IMR-90 (cell line): Measurements from ENCODE around the gene FAR2. TPM values are rescaled to one million over a fixed set of nuclear protein-coding genes. Genes with fewer than 3 reads are reported as not detected.

Experiments
- ATAC-seq: fragments of 200-7000 bp; cut with Tn5 transposase; 2 replicates; pipeline ENCODE4 v1.9.1; 2020; ENCODE audit warnings: low read depth, mild to moderate bottlenecking, moderate library complexity
- BruUV-seq: library from RNA; stranded (reverse); fragments of 400-500 nt; replicated peaks from 2 replicates; lab custom pipeline; 2021; lab: Mats Ljungman, UMichigan
- CTCF ChIA-PET: fragments of 300-600 bp; formaldehyde crosslinking; extraction: SDS; loops from one replicate; lab custom pipeline; 2021; ENCODE audit warnings: antibody characterized with exemption; lab: Yijun Ruan, JAX
- POLR2A ChIA-PET: fragments of 300-600 bp; sonication (Branson Sonifier 250); formaldehyde crosslinking; loops from one replicate; lab custom pipeline; 2022; ENCODE audit warnings: antibody characterized with exemption; ENCODE audit not compliant: unreplicated experiment; lab: Charles Lee
- DNase-seq: peaks from one replicate; pipeline ENCODE4 v3.0.0; 2013
- H2AFZ ChIP-seq: replicated peaks from 2 replicates; pipeline ENCODE3; 2013; ENCODE audit warnings: low read length, mild to moderate bottlenecking; ENCODE audit not compliant: poor library complexity
- H2AK5ac ChIP-seq: 2 replicates; pipeline ENCODE4 v1.6.1; 2013; ENCODE audit warnings: low read depth, low read length, inconsistent platforms
- H2AK9ac ChIP-seq: replicated peaks from 2 replicates; pipeline ENCODE3; 2013; ENCODE audit warnings: mild to moderate bottlenecking, low read depth, low read length, moderate library complexity; ENCODE audit not compliant: poor library complexity
- H2BK120ac ChIP-seq: 2 replicates; pipeline ENCODE4 v1.6.1; 2013; ENCODE audit warnings: low read depth, low read length, inconsistent platforms
- H2BK15ac ChIP-seq: 3 replicates; pipeline ENCODE4 v1.6.1; 2013; ENCODE audit warnings: low read depth, low read length, inconsistent platforms
- H2BK20ac ChIP-seq: 2 replicates; pipeline ENCODE4 v1.6.1; 2013; ENCODE audit warnings: low read depth, mild to moderate bottlenecking, inconsistent platforms, low read length, moderate library complexity
- H2BK5ac ChIP-seq: 2 replicates; pipeline ENCODE4 v1.6.1; 2013; ENCODE audit warnings: mild to moderate bottlenecking, low read depth, low read length, inconsistent platforms; ENCODE audit not compliant: poor library complexity, severe bottlenecking
- H3K14ac ChIP-seq: replicated peaks from 2 replicates; pipeline ENCODE4 v1.6.1; 2013; ENCODE audit warnings: low read depth, low read length, inconsistent platforms
- H3K18ac ChIP-seq: 2 replicates; pipeline ENCODE4 v1.6.1; 2013; ENCODE audit warnings: low read depth, low read length, control low read depth
- H3K23ac ChIP-seq: 2 replicates; pipeline ENCODE4 v1.6.1; 2013; ENCODE audit warnings: low read depth, low read length, inconsistent platforms
- H3K27ac ChIP-seq: 2 replicates; pipeline ENCODE4 v1.5.1; 2013; ENCODE audit warnings: mild to moderate bottlenecking, control low read depth, low read length; ENCODE audit not compliant: insufficient read depth
- H3K27me3 ChIP-seq: 2 replicates; pipeline ENCODE4 v1.6.1; 2013; ENCODE audit warnings: low read length; ENCODE audit not compliant: control insufficient read depth, insufficient read depth
- H3K36me3 ChIP-seq: 2 replicates; pipeline ENCODE4 v1.6.1; 2013; ENCODE audit warnings: low read length, mixed read lengths; ENCODE audit not compliant: control insufficient read depth, insufficient read depth
- H3K4ac ChIP-seq: 2 replicates; pipeline ENCODE4 v1.6.1; 2013; ENCODE audit warnings: low read depth, low read length, inconsistent platforms
- H3K4me1 ChIP-seq: 2 replicates; pipeline ENCODE4 v1.6.1; 2013; ENCODE audit warnings: low read length, mixed read lengths; ENCODE audit not compliant: control insufficient read depth, insufficient read depth
- H3K4me2 ChIP-seq: 2 replicates; pipeline ENCODE4 v1.6.1; 2013; ENCODE audit warnings: low read depth, mild to moderate bottlenecking, control low read depth, low read length, moderate library complexity
- H3K4me3 ChIP-seq: 2 replicates; pipeline ENCODE4 v1.5.1; 2013; ENCODE audit warnings: low read depth, mild to moderate bottlenecking, control low read depth, low read length, moderate library complexity; ENCODE audit not compliant: insufficient read depth
- H3K56ac ChIP-seq: 2 replicates; pipeline ENCODE4 v1.6.1; 2013; ENCODE audit warnings: low read length, inconsistent platforms; ENCODE audit not compliant: insufficient read depth; ENCODE audit errors: extremely low read depth
- H3K79me1 ChIP-seq, 2 experiments: 2 replicates each; pipeline ENCODE4 v1.6.1; 2013; ENCODE audit warnings: low read length in 2 of 2, inconsistent platforms in 1 of 2, low read depth in 1 of 2
- H3K9ac ChIP-seq: 2 replicates; pipeline ENCODE4 v1.6.1; 2013; ENCODE audit warnings: low read depth, low read length, control low read depth
- H3K9me1 ChIP-seq: 2 replicates; pipeline ENCODE4 v1.6.1; 2013; ENCODE audit warnings: low read length, inconsistent platforms; ENCODE audit not compliant: insufficient read depth
- H3K9me3 ChIP-seq: 2 replicates; pipeline ENCODE4 v1.6.1; 2013; ENCODE audit warnings: low read length; ENCODE audit not compliant: control insufficient read depth, insufficient read depth
- H4K20me1 ChIP-seq: 2 replicates; pipeline ENCODE4 v1.6.1; 2013; ENCODE audit warnings: low read length, inconsistent platforms; ENCODE audit not compliant: insufficient read depth
- H4K5ac ChIP-seq: 2 replicates; pipeline ENCODE4 v1.6.1; 2013; ENCODE audit warnings: mild to moderate bottlenecking, low read depth, low read length, control low read depth
- H4K8ac ChIP-seq, 2 experiments: 2 replicates each; pipeline ENCODE4 v1.6.1; 2013; ENCODE audit warnings: low read depth in 2 of 2, low read length in 2 of 2, control low read depth in 1 of 2, inconsistent platforms in 1 of 2
- H4K91ac ChIP-seq: 2 replicates; pipeline ENCODE4 v1.6.1; 2013; ENCODE audit warnings: low read depth, low read length, inconsistent platforms; ENCODE audit not compliant: insufficient read depth
- CHD1 ChIP-seq: IDR thresholded peaks from 2 replicates; pipeline ENCODE4 v1.6.1; 2012; ENCODE audit warnings: low read depth, low read length, improper control_type of control experiment
- FOS ChIP-seq: fragments of 150-350 bp; IDR thresholded peaks from 2 replicates; pipeline ENCODE4 v1.6.1; 2016; ENCODE audit warnings: low read depth, low read length
- MAFK ChIP-seq: IDR thresholded peaks from 2 replicates; pipeline ENCODE4 v1.6.1; 2012; ENCODE audit warnings: low read depth, low read length, improper control_type of control experiment
- MAZ ChIP-seq: IDR thresholded peaks from 2 replicates; pipeline ENCODE4 v1.6.1; 2012; ENCODE audit warnings: low read depth, mild to moderate bottlenecking, low read length, improper control_type of control experiment, moderate library complexity, borderline replicate concordance
- POLR2A ChIP-seq: IDR thresholded peaks from 2 replicates; pipeline ENCODE4 v1.6.1; 2012; ENCODE audit warnings: mild to moderate bottlenecking, low read depth, low read length
- RCOR1 ChIP-seq: IDR thresholded peaks from 2 replicates; pipeline ENCODE4 v1.6.1; 2012; ENCODE audit warnings: mild to moderate bottlenecking, low read length, improper control_type of control experiment; ENCODE audit not compliant: insufficient replicate concordance
- RFX5 ChIP-seq: IDR thresholded peaks from 2 replicates; pipeline ENCODE4 v1.8.0; 2012; ENCODE audit warnings: low read depth, mild to moderate bottlenecking, low read length, moderate library complexity
- WGBS, 2 experiments: methylation state at CpG; one replicate each; pipeline versions ENCODE4 v1.1.5 to v1.1.7; 2013; ENCODE audit warnings: missing lambda C conversion rate in 2 of 2; ENCODE audit not compliant: insufficient read length in 1 of 2; ENCODE audit errors: extremely low coverage in 2 of 2; 5-methylcytosine and 5-hydroxymethylcytosine counted together
- dilution Hi-C: fragments of 300-500 bp; cut with HindIII; formaldehyde crosslinking; loops from one replicate; pipeline ENCODE4 v1.14.3; 2018; ENCODE audit warnings: low sequenced_read_pairs; ENCODE audit not compliant: unreplicated experiment
- in situ Hi-C: fragments of 300-500 bp; cut with MboI; formaldehyde crosslinking; loops from 3 replicates; pipeline ENCODE4 v1.14.3; 2019; ENCODE audit warnings: low sequenced_read_pairs, inconsistent platforms, mixed read lengths
- intact Hi-C: fragments of 100-400 bp; cut with micrococcal nuclease; formaldehyde crosslinking; loops from 2 replicates; pipeline ENCODE4 v1.10.0; 2022
- polyA plus RNA-seq, 3 experiments: library from polyadenylated mRNA; depleted of rRNA; stranded (reverse); fragments of >200 nt; gene quantifications; 2 replicates each; pipeline ENCODE4 v1.2.3, GENCODE V29; 2012; ENCODE audit warnings: low replicate concordance in 1 of 3
- total RNA-seq: library from RNA; depleted of rRNA; stranded (reverse); fragments of >200 nt; gene quantifications from 2 replicates; pipeline ENCODE4 v1.2.3, GENCODE V29; 2012
- TF ChIP-seq, protein P1 (sequence below): fragments of 150-350 bp; IDR thresholded peaks from 2 replicates; pipeline ENCODE4 v1.6.1; 2017; ENCODE audit warnings: mild to moderate bottlenecking, antibody characterized with exemption, low read length, low read depth
- TF ChIP-seq, protein P2 (sequence below): fragments of 150-350 bp; IDR thresholded peaks from 2 replicates; pipeline ENCODE4 v1.6.1; 2016; ENCODE audit warnings: low read depth, mild to moderate bottlenecking, low read length, moderate library complexity, borderline replicate concordance

The FAR2 gene
- total and polyA plus RNA-seq, 2 of the 4 experiments (the other 2 are of a cell fraction): 1.1 to 2.0 TPM

DNA sequence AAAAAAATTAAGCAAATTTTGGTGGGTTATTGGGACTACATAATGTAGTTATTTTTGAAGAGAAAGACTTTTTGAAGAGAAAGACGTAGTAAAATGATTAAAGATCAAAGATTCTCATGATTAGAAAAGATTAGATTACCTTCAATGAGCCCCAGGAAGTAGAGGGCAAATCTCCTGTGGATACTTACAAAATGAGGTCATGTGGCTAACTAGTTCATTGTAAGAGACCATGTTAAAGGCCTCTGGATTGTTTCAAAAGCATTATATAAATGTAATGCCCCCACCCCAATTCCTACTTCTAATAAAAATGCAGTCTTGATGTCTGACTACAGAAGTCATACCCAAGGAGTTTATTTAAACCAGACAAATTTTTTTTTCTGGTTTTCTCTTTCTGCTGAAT lies 138.5 kb downstream of the FAR2 start:
- no peak overlapping the region for H3K27ac ChIP-seq
- H2AFZ ChIP-seq: no peak overlapping the region
- H3K9me1 ChIP-seq: no peaks in the 10 kb centered on the region
- DNase-seq: no peak
- no peak overlapping the region for H4K5ac ChIP-seq
- no peak overlapping the region for H2AK5ac ChIP-seq
- no peak overlapping the region for H3K18ac ChIP-seq
- H2AK9ac ChIP-seq: no peak overlapping the region
- no peak overlapping the region for H4K91ac ChIP-seq
- TF ChIP-seq MAFK (no peak), POLR2A (no peak), FOS (no peak), RFX5 (no peak), CHD1 (no peak), MAZ (no peak), RCOR1 (no peak)
- TF ChIP-seq, protein P1, sequence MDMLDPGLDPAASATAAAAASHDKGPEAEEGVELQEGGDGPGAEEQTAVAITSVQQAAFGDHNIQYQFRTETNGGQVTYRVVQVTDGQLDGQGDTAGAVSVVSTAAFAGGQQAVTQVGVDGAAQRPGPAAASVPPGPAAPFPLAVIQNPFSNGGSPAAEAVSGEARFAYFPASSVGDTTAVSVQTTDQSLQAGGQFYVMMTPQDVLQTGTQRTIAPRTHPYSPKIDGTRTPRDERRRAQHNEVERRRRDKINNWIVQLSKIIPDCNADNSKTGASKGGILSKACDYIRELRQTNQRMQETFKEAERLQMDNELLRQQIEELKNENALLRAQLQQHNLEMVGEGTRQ: no peak
- TF ChIP-seq, protein P2, sequence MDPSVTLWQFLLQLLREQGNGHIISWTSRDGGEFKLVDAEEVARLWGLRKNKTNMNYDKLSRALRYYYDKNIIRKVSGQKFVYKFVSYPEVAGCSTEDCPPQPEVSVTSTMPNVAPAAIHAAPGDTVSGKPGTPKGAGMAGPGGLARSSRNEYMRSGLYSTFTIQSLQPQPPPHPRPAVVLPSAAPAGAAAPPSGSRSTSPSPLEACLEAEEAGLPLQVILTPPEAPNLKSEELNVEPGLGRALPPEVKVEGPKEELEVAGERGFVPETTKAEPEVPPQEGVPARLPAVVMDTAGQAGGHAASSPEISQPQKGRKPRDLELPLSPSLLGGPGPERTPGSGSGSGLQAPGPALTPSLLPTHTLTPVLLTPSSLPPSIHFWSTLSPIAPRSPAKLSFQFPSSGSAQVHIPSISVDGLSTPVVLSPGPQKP: no peak
- ATAC-seq: no peak
- H2BK120ac ChIP-seq: no peak overlapping the region
- H3K27me3 ChIP-seq: no peaks in the 10 kb centered on the region
- ChIA-PET POLR2A (no interaction called here), CTCF (interaction anchor here (0.7 kb wide), 1 partner anchor 429 kb away, joined by 3 read pairs; no protein-coding TSS in a partner anchor)
- no peak overlapping the region for H3K23ac ChIP-seq
- no peaks in the 10 kb centered on the region for H3K79me1 ChIP-seq
- no peak overlapping the region for H2BK15ac ChIP-seq
- peaks cover 3% of the 10 kb centered on the region; the same call in 1 of the 2 replicates for H3K4me1 ChIP-seq
- H3K9ac ChIP-seq: no peak overlapping the region
- no peak overlapping the region for H2BK5ac ChIP-seq
- no peak overlapping the region for H4K8ac ChIP-seq
- dilution Hi-C loops (no loop called here), in situ Hi-C loops (no loop called here), intact Hi-C loops (no loop called here)
- H3K4ac ChIP-seq: no peak overlapping the region
- no peak overlapping the region for H3K14ac ChIP-seq
- WGBS, 2 experiments: no CpG with 5 or more reads among the region's 1 CpG
- no peak overlapping the region for H3K56ac ChIP-seq
- H4K20me1 ChIP-seq: no peaks in the 10 kb centered on the region
- H3K36me3 ChIP-seq: no peaks in the 10 kb centered on the region
- no peak overlapping the region for H3K4me2 ChIP-seq
- no peaks in the 10 kb centered on the region for H3K9me3 ChIP-seq
- H2BK20ac ChIP-seq: no peak overlapping the region
- no peak overlapping the region for H3K4me3 ChIP-seq
- no TSS peak for BruUV-seq
